ENCODE results near the gene OR10D3.
A peak's percentile ranks its signal among the peaks of the same experiment; 100 is the strongest.
"Not testable (repeated sequence)": the region's sequence is repeated elsewhere in the genome, so short reads cannot be mapped to it uniquely, and the experiment has no call there.

The OR10D3 gene

GRCh38 chr11:124194293-124195188 is 11.4 kb downstream of the OR10D3 start:
- no peak for DNase-seq (ENCODE audit: low spot score)

DNA sequence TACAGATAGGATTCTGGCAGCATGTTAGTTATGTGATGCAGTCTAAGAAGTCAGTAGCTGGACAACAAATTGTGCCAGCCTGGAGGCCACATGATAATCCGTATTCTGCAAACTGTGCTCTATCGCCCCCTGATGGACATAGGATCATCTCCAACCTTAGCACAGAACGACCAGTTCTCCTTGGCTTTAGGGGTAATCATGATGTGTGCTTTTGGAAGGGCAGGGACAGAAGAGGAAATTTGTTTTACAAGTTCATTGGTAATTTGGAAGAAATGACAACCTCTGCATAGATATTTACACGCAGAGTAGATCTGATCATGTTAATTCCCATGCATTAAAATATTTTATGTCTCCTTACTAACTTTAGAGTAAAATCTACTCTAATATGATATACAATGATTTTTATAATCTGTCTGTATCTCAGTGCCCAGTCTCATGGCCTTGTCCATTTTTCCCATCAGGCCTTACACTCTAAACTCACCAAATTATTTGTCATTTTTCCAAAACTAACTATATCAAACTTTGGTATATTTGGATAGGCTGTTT is 12.1 kb downstream of the OR10D3 start:
- peak; percentile 60 for DNase-seq (ENCODE audit: low spot score)

GRCh38 chr11:124197999-124198398 is 14.9 kb downstream of the OR10D3 start:
- DNase-seq (ENCODE audit: low spot score): no peak

DNA sequence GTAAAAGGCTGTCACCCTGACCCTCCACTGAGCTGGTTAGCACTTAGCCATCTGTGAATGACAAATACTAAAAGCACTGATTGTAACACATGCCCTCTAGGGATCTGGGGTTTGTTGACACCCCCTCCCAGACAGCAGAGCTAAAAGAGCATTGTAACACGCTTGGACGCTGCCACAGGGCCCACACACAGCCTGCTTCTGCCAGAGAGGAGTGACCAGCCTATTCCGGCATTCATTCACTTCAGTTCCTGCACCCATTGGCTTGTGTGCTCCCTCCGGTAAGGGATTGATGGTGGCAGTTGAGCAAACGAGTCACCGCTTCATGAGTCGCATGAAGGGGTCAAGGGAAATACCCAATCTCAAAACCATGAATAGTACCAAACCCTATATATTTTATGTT is 15.8 kb downstream of the OR10D3 start:
- DNase-seq (ENCODE audit: low spot score): no peak

- no peak for DNase-seq (ENCODE audit: low spot score)
These were observed 16.6 kb downstream of the OR10D3 start for GRCh38 chr11:124199702-124200101.

DNA sequence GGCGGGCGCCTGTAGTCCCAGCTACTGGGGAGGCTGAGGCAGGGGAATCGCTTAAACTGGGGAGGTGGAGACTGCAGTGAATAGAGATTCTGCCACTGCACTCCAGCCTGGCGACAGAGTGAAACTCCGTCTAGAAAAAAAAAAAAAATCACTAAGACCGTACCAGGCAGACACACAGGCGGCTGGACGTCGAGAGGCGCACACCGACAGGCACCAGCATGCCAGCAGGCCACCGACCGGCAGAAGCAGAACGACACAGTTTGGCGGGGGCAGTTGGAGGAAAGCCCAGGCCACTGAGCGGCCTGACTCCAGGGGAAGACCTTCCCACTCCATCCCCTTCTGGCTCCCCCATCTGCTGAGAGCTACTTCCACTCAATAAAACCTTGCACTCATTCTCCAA is 17.5 kb downstream of the OR10D3 start:
- DNase-seq (ENCODE audit: low spot score): no peak

DNA sequence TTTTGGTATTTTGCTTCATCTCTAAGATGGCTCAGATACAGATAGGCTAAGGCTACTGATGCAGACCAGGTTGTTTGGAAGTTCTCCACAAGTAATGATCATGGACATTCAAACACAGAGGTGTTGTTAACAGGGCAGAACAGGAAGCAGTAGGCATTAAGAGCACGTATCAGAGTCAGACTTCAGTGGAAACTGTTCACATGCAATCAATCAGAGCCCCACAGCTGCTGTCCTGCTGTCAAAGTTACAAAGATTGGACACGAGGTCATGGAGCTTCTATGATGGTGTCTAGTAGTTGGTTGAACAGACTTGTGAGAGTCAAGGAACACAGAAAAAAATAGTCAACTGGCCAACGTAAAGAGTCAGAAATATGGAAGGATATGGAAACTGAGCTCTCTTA is 19.8 kb downstream of the OR10D3 start:
- no peak for DNase-seq (ENCODE audit: low spot score)

DNA sequence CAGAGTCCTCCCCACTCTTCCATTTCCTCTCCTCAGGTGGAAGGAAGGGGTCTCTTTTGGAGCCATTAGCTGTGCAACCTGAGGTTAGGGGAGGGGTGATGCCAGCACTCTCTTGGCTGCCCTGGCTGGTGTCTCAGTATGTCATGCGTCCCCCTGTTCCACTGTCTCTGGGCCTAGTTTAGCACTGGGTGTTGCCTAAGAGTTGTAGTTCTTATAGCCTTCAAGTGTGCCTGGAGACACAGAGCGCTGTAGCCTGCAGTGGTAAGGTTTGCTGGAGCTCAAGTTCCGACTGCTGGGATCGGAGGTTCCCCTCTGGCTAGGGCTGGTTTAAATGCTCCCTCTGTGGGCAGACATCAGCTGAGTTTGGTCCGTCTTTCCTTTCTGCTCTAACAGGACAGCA is 20.9 kb downstream of the OR10D3 start:
- DNase-seq (ENCODE audit: low spot score): no peak

GRCh38 chr11:124207102-124207792 is 24.1 kb downstream of the OR10D3 start:
- no peak for DNase-seq (ENCODE audit: low spot score)

DNA sequence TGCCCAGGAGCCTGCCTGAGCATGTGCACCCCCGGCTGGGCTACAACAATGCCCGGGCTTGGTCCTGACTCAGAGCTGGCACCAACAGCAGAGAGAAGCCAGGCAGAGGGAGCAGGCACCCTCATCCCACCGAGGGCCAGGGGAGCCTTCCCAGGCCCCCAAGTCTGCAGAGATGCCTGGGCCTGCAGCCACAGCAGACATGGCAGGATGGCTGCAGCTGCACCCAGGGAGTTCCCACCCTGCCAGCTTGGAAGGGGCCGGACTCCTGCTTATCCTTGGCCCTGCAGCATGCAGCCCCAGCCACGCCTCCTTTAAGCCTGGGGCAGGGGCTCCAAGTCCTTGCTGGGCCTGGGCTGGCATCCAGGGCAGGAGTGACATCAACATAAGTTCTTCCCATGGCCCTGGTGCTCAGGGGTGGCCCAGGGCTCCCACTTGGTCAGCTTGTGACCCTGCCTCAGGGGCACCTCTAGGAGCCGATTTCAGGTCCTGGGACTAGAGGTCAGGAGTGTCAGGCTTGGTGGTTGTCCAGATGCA is 26.7 kb downstream of the OR10D3 start:
- DNase-seq (ENCODE audit: low spot score): no peak

DNA sequence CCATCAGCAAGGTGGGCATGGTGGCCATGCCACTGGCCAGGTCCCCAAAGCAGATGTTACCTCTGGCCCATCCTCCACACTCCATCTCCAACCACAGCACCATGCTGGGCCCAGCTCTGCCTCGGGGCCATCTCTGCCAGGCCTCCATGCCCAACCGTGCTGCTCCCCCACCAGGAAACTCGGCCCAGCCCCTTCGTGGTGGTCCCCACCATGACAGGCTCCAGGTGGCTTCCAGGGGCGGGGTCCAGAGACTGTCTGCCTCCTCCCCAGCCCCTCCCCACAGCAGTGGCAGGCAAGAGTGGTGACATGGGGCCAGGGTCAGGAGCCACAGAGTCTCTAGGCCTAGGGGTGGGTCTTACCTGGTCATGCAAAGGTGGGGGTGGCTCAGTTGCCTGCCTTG is 27.3 kb downstream of the OR10D3 start:
- no peak for DNase-seq (ENCODE audit: low spot score)

GRCh38 chr11:124211321-124211720 is 28.2 kb downstream of the OR10D3 start:
- no peak for DNase-seq (ENCODE audit: low spot score)

DNA sequence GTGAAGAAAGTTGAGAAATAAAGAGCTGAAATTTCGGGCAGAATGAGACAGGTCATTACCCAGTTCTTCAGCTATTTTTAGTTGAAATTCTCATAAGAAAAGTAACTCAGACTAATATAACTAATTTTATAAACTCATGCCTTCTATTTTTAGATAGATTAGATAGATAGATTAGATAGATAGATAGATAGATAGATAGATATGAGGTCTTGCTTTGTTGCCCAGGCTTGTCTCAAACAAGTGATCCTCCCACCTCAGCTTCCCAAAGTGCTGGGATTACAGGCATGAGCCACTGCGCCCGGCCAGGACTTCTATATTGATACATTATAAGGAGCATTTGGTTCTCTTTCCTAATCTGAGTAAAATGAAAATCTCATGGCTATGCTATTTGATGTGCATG is 30.9 kb downstream of the OR10D3 start:
- DNase-seq (ENCODE audit: low spot score): no peak

- DNase-seq (ENCODE audit: low spot score): no peak
These were observed 36.0 kb downstream of the OR10D3 start for GRCh38 chr11:124219126-124219525.

DNA sequence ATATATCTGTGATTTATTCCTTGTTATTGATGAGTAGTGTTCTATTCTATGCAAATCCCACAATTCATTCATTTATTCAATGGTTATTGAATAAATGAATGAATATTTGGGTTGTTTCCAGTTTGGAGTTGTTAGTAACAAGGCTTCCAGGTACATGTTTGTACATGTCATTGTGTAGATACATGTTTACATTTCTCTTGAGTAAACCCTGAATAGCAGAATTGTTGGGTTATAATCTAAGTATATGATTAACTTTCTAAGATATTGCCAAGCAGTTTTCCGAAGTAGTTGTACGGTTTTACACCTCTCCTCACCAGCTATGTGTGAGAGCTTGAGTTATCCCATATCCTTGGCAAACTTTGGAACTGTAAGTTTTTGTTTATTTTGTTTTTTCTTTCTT is 39.3 kb downstream of the OR10D3 start:
- no peak for DNase-seq (ENCODE audit: low spot score)

GRCh38 chr11:124224618-124225423 is 41.7 kb downstream of the OR10D3 start:
- DNase-seq (ENCODE audit: low spot score): not testable (repeated sequence)

DNA sequence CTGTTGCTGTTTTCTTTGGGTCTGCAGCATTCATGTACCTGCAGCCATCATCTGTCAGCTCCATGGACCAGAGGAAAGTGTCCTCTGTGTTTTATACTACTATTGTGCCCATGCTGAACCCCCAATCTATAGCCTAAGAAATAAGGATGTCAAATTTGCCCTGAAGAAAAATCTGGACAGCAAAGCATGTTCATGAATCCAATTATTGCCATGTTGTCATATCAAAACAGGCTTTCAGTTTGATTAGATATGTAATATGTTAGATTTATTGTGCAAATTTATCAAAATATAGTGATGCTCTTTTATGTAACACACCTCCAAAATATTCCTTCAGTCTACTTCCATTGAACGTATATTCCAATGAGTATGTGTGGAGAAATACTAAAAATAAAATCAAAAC is 42.3 kb downstream of the OR10D3 start:
- no peak for DNase-seq (ENCODE audit: low spot score)

DNA sequence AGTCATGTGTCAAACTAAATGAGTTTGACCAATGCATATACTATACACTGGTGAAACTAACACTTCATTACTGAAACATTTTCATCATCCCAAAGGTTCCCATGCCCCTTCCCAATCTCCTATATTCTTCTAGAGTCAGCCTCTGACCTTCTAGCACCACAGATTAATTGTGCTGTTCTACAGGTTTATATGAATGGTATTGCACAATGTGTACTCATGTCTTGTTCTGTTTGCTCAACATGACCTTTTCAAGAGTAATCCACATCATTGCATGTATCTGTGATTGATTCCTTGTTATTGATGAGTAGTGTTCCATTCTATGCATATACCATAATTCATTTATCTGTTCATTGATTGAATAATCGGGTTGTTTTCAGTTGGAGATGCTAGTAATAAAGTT is 50.2 kb downstream of the OR10D3 start:
- no peak for DNase-seq (ENCODE audit: low spot score)
